ENCODE measurements around the gene CCL27. TPM values are rescaled to one million over a fixed set of nuclear protein-coding genes. Genes with fewer than 3 reads are reported as not detected.
A peak's percentile ranks its signal among the peaks of the same experiment; 100 is the strongest.

CCL27 gene
- total RNA-seq, 4 donors from 2014 or later = not detected

- peak; percentile 88 for DNase-seq (ENCODE audit: low spot score)
- peak; percentile 93 for ATAC-seq (ENCODE audit: low FRiP score)
- no peak for TF ChIP-seq CTCF (IDR thresholded peaks at IDR 0.05)
Measured at GRCh38 chr9:34620061-34620994, 42.1 kb downstream of the CCL27 start, which contains the start of gene DCTN3. TSS of gene DCTN3 (minus strand) at chr9:34620495. CDS start at chr9:34620464, 31 bp downstream.

GRCh38 chr9:34615132-34615531 lies 47.3 kb downstream of the CCL27 start:
- ATAC-seq (ENCODE audit: low FRiP score) (no peak), DNase-seq (ENCODE audit: low spot score) (no peak)
- TF ChIP-seq CTCF (IDR thresholded peaks at IDR 0.05) = no peak

- ATAC-seq (ENCODE audit: low FRiP score) (peak; percentile 67), DNase-seq (ENCODE audit: low spot score) (peak; percentile 71)
- TF ChIP-seq CTCF (IDR thresholded peaks at IDR 0.05) = peak in 2 of 3 donors; percentile 12 to 28
Measured at GRCh38 chr9:34612788-34613390, 49.6 kb downstream of the CCL27 start.

Small RNA genes lying within 50 kb of the gene (small RNA-seq; reads per million reads assigned to genes)
- not detected for gene CCL27

Other genes with a start within 250 kb of the CCL27 start
- gene FAM219A, start 204.1 kb downstream of the CCL27 start, total RNA-seq = 10 to 100 TPM in 3 of 4 donors, 1 to 10 TPM in 1; 6.7 to 16.4 (median 13.6) TPM
- not detected for gene DNAI1, start 203.9 kb downstream of the CCL27 start, total RNA-seq
- not detected for gene ENHO, start 139.7 kb downstream of the CCL27 start, total RNA-seq
- gene CNTFR, start 72.9 kb downstream of the CCL27 start, total RNA-seq = 10 to 100 TPM; 41.9 to 81.5 (median 60.4) TPM
- gene RPP25L, start 50.6 kb downstream of the CCL27 start, total RNA-seq = 10 to 100 TPM; 13.3 to 28.1 (median 23.1) TPM
- gene DCTN3, start 42.2 kb downstream of the CCL27 start, total RNA-seq = 10 to 100 TPM; 46.5 to 93.8 (median 75.0) TPM
- gene ARID3C, start 33.6 kb downstream of the CCL27 start, total RNA-seq = not detected
- 10 to 100 TPM; 72.9 to 88.6 (median 73.2) TPM for gene SIGMAR1, start 24.9 kb downstream of the CCL27 start, total RNA-seq
- gene GALT, start 16.0 kb downstream of the CCL27 start, total RNA-seq = 10 to 100 TPM; 17.2 to 53.3 (median 32.7) TPM
- 10 to 100 TPM; 13.3 to 49.3 (median 23.1) TPM for gene IL11RA, start 10.5 kb downstream of the CCL27 start, total RNA-seq
- not detected for gene CCL19, start 28.6 kb upstream of the CCL27 start, total RNA-seq
- 10 to 100 TPM; 30.0 to 59.2 (median 57.5) TPM for gene CCL21, start 47.5 kb upstream of the CCL27 start, total RNA-seq